NCI-H2081 (cell line): ENCODE results near the gene TSPEAR.
"Not testable (repeated sequence)": the region's sequence is repeated elsewhere in the genome, so short reads cannot be mapped to it uniquely, and the experiment has no call there.

Experiments used
- DNase-seq, 2 experiments: peaks; one replicate each; lab custom pipeline; 2025; lab: John Stamatoyannopoulos, UW

TSPEAR gene

GRCh38 chr21:44684077-44684476, 27.3 kb downstream of the TSPEAR start:
- no peak for DNase-seq

- DNase-seq = no peak
Observed at GRCh38 chr21:44682580-44683151, 28.7 kb downstream of the TSPEAR start.

GRCh38 chr21:44681861-44682579, 29.4 kb downstream of the TSPEAR start, which contains the start of gene KRTAP12-1:
TSS of gene KRTAP12-1 (minus strand) at chr21:44682163. CDS start at chr21:44682123, 40 bp downstream.
- DNase-seq = peak; percentile 62 to 82

GRCh38 chr21:44681152-44681551, 30.2 kb downstream of the TSPEAR start:
- no peak for DNase-seq

GRCh38 chr21:44677881-44678280, 33.5 kb downstream of the TSPEAR start:
- no peak for DNase-seq

- DNase-seq = no peak
Observed at GRCh38 chr21:44671911-44672310, 39.5 kb downstream of the TSPEAR start.

- DNase-seq = no peak
Observed at GRCh38 chr21:44670642-44671432, 40.5 kb downstream of the TSPEAR start.

- DNase-seq = no peak
Observed at GRCh38 chr21:44667612-44668011, 43.8 kb downstream of the TSPEAR start.

GRCh38 chr21:44666401-44667320, 44.7 kb downstream of the TSPEAR start, which contains the start of gene KRTAP12-2:
TSS of gene KRTAP12-2 (minus strand) at chr21:44666927. CDS start at chr21:44666886, 41 bp downstream.
- peak; percentile 37 to 78 for DNase-seq

- no peak for DNase-seq
Observed at GRCh38 chr21:44664691-44665090, 46.7 kb downstream of the TSPEAR start.

GRCh38 chr21:44661567-44661966, 49.8 kb downstream of the TSPEAR start:
- DNase-seq = not testable (repeated sequence)

GRCh38 chr21:44658913-44659595, 52.3 kb downstream of the TSPEAR start:
- no peak for DNase-seq

GRCh38 chr21:44658541-44658910, 52.8 kb downstream of the TSPEAR start:
- no peak for DNase-seq

GRCh38 chr21:44657635-44658540, 53.5 kb downstream of the TSPEAR start, which contains the start of gene KRTAP12-3:
TSS of gene KRTAP12-3 (plus strand) at chr21:44657932. CDS start at chr21:44657980, 48 bp downstream.
- DNase-seq = no peak

GRCh38 chr21:44656868-44657267, 54.5 kb downstream of the TSPEAR start:
- no peak for DNase-seq

- no peak for DNase-seq
Observed at GRCh38 chr21:44654576-44655175, 56.7 kb downstream of the TSPEAR start, which contains the start of gene KRTAP12-4. TSS of gene KRTAP12-4 (minus strand) at chr21:44654659. CDS start at chr21:44654614, 45 bp downstream.

- peak; percentile 36 to 85 for DNase-seq
Observed at GRCh38 chr21:44653656-44654575, 57.5 kb downstream of the TSPEAR start.

GRCh38 chr21:44653123-44653522, 58.2 kb downstream of the TSPEAR start:
- no peak for DNase-seq
